OCI-LY1 (cell line): ENCODE results near the gene SLC2A13.
"Not testable (repeated sequence)": the region's sequence is repeated elsewhere in the genome, so short reads cannot be mapped to it uniquely, and the experiment has no call there.

Experiments
- H2AFZ ChIP-seq: fragments of 200-600 bp; sonication (generic), shearing (Covaris generic); 2 replicates; pipeline ENCODE4 v1.6.0; 2014; ENCODE audit warnings: antibody characterized with exemption, mild to moderate bottlenecking, low read length
- H3F3A ChIP-seq: fragments of 200-600 bp; sonication (generic), shearing (Covaris generic); 2 replicates; pipeline ENCODE4 v1.6.0; 2014; ENCODE audit warnings: mild to moderate bottlenecking, antibody characterized with exemption, low read length, moderate library complexity; ENCODE audit not compliant: insufficient read depth
- H3K27ac ChIP-seq: fragments of 200-600 bp; sonication (generic); 2 replicates; pipeline ENCODE4 v1.5.1; 2014; ENCODE audit warnings: low read length, mixed run types, mild to moderate bottlenecking, low read depth; ENCODE audit not compliant: poor library complexity, severe bottlenecking
- H3K27me3 ChIP-seq: fragments of 200-600 bp; sonication (generic); 2 replicates; pipeline ENCODE4 v1.6.0; 2014; ENCODE audit warnings: antibody characterized with exemption, mild to moderate bottlenecking, low read length, moderate library complexity; ENCODE audit not compliant: insufficient read depth
- H3K36me3 ChIP-seq: fragments of 200-600 bp; sonication (generic); 2 replicates; pipeline ENCODE4 v1.6.1; 2014; ENCODE audit warnings: mild to moderate bottlenecking, antibody characterized with exemption, low read length, moderate library complexity, mixed read lengths; ENCODE audit not compliant: insufficient read depth
- H3K4me1 ChIP-seq: fragments of 200-600 bp; sonication (generic); 2 replicates; pipeline ENCODE4 v1.5.1; 2014; ENCODE audit warnings: mild to moderate bottlenecking, low read length, moderate library complexity; ENCODE audit not compliant: insufficient read depth, severe bottlenecking
- H3K4me2 ChIP-seq: fragments of 200-600 bp; sonication (generic), shearing (Covaris generic); 2 replicates; pipeline ENCODE4 v1.6.1; 2014; ENCODE audit warnings: low read length
- H3K4me3 ChIP-seq: fragments of 200-600 bp; sonication (generic); 2 replicates; pipeline ENCODE4 v1.5.1; 2014; ENCODE audit warnings: low read length, low read depth, mild to moderate bottlenecking, mixed read lengths; ENCODE audit not compliant: poor library complexity, severe bottlenecking
- H3K79me2 ChIP-seq: fragments of 200-600 bp; shearing (Covaris generic); 2 replicates; pipeline ENCODE4 v1.6.1; 2016; ENCODE audit warnings: mixed run types, low read length, mixed read lengths; ENCODE audit not compliant: insufficient read depth
- H3K9ac ChIP-seq: fragments of 200-600 bp; sonication (generic), shearing (Covaris generic); 2 replicates; pipeline ENCODE4 v1.6.1; 2014; ENCODE audit warnings: mild to moderate bottlenecking, low read length, mixed read lengths
- H3K9me2 ChIP-seq: fragments of 200-600 bp; sonication (generic), shearing (Covaris generic); 2 replicates; pipeline ENCODE4 v1.6.1; 2014; ENCODE audit warnings: low read depth, mild to moderate bottlenecking, low read length, mixed read lengths
- H3K9me3 ChIP-seq: fragments of 200-600 bp; shearing (Covaris generic); 2 replicates; pipeline ENCODE4 v1.6.1; 2014; ENCODE audit warnings: low read length, mixed read lengths
- H4K20me1 ChIP-seq: fragments of 200-600 bp; sonication (generic), shearing (Covaris generic); 2 replicates; pipeline ENCODE4 v1.6.0; 2016; ENCODE audit warnings: mild to moderate bottlenecking, low read length; ENCODE audit not compliant: insufficient read depth
- CTCF ChIP-seq: fragments of 200-600 bp; sonication (generic), shearing (Covaris generic); IDR thresholded peaks from 2 replicates; pipeline ENCODE4 v1.5.1; 2017; ENCODE audit warnings: mild to moderate bottlenecking, antibody characterized with exemption, low read length, moderate library complexity, mixed read lengths
- EZH2 ChIP-seq: fragments of 200-600 bp; sonication (generic), shearing (Covaris generic); IDR thresholded peaks from 2 replicates; pipeline ENCODE4 v1.8.0; 2017; ENCODE audit warnings: borderline replicate concordance, mixed run types, mild to moderate bottlenecking, antibody characterized with exemption, low read length, moderate library complexity, mixed read lengths

The SLC2A13 gene

GRCh38 chr12:39763071-39763889, 342.6 kb downstream of the SLC2A13 start:
- Histone ChIP-seq H3K36me3 (no peaks in the 10 kb centered on the region), H3K4me1 (no peaks in the 10 kb centered on the region), H3F3A (no peaks in the 10 kb centered on the region), H3K9ac (no peak overlapping the region), H3K27me3 (no peaks in the 10 kb centered on the region), H4K20me1 (no peaks in the 10 kb centered on the region), H3K9me2 (no peaks in the 10 kb centered on the region), H3K9me3 (no peaks in the 10 kb centered on the region), H3K4me2 (no peak overlapping the region), H3K4me3 (no peak overlapping the region), H3K79me2 (no peaks in the 10 kb centered on the region), H2AFZ (no peak overlapping the region), H3K27ac (no peak overlapping the region)
- TF ChIP-seq EZH2 = no peak

GRCh38 chr12:39755478-39755877, 350.4 kb downstream of the SLC2A13 start:
- Histone ChIP-seq H3K9me2 (no peaks in the 10 kb centered on the region), H3K9ac (no peak overlapping the region), H3K4me2 (no peak overlapping the region), H3K9me3 (no peaks in the 10 kb centered on the region), H3F3A (no peaks in the 10 kb centered on the region), H2AFZ (no peak overlapping the region), H3K4me1 (no peaks in the 10 kb centered on the region), H4K20me1 (no peaks in the 10 kb centered on the region), H3K79me2 (no peaks in the 10 kb centered on the region), H3K27me3 (no peaks in the 10 kb centered on the region), H3K4me3 (no peak overlapping the region), H3K36me3 (no peaks in the 10 kb centered on the region), H3K27ac (no peak overlapping the region)
- TF ChIP-seq EZH2 (no peak), CTCF (no peak)

GRCh38 chr12:39752482-39753137, 353.3 kb downstream of the SLC2A13 start:
- no peaks in the 10 kb centered on the region for H3K4me1 ChIP-seq
- no peak overlapping the region for H3K9ac ChIP-seq
- H3K4me3 ChIP-seq = no peak overlapping the region
- H2AFZ ChIP-seq = no peak overlapping the region
- H3K27ac ChIP-seq = no peak overlapping the region
- TF ChIP-seq EZH2 = no peak
- TF ChIP-seq CTCF = no peak
- H3K79me2 ChIP-seq = no peaks in the 10 kb centered on the region
- no peaks in the 10 kb centered on the region for H4K20me1 ChIP-seq
- H3K9me2 ChIP-seq = no peaks in the 10 kb centered on the region
- H3F3A ChIP-seq = no peaks in the 10 kb centered on the region
- H3K9me3 ChIP-seq = no peaks in the 10 kb centered on the region
- no peaks in the 10 kb centered on the region for H3K36me3 ChIP-seq
- no peak overlapping the region for H3K4me2 ChIP-seq
- H3K27me3 ChIP-seq = no peaks in the 10 kb centered on the region

GRCh38 chr12:39746151-39746550, 359.7 kb downstream of the SLC2A13 start:
- H3F3A ChIP-seq, H3K4me3 ChIP-seq, H3K9me2 ChIP-seq, H3K9me3 ChIP-seq, H3K27ac ChIP-seq, H3K4me1 ChIP-seq, H4K20me1 ChIP-seq, H3K9ac ChIP-seq, H3K4me2 ChIP-seq, H2AFZ ChIP-seq, H3K79me2 ChIP-seq, H3K36me3 ChIP-seq, H3K27me3 ChIP-seq: not testable (repeated sequence)
